ENCODE data around the gene DDX20. TPM values are rescaled to one million over a fixed set of nuclear protein-coding genes. Genes with fewer than 3 reads are reported as not detected.
"Not testable (repeated sequence)": the region's sequence is repeated elsewhere in the genome, so short reads cannot be mapped to it uniquely, and the experiment has no call there.

The DDX20 gene
- total RNA-seq, 1 donor from 2014 or later = 25.2 TPM

DNA sequence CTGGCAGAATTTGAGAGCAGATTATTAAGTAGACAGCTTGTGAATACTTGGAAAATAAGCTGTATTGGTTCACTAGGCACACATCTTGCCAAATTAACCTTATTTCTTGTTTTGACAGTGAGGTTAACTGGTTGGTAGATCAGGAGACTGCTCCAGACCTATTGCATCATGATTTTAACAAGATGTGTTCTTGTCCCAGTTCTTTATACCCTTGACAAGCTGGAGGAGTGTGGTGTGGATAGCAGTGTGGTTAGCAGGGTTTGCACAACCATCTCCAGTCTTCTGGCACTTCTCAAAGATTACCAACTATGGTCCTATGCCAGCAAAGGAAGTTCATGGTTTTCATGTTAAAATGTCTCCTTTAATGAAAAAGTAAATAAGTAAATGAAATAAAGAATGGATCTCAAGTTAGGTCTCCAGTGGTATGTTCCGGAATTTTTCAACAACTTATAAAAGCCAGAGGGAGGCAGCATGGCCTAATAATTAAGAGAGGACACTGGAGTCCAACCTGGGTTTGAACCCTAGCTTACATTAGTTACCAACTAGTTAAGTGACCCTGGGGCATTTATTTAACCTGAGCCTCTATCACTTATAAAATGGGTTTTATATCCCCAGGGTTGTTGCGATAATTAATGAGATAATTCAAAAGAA lies 34.1 kb downstream of the DDX20 start:
- intact Hi-C loops (cut with micrococcal nuclease) = no loop called here
- Mint-ChIP-seq H3K36me3 (ENCODE audit: low read depth) (no peaks in the 10 kb centered on the region), H3K27me3 (ENCODE audit: insufficient read depth) (peaks cover 22% of the 10 kb centered on the region), H3K9me3 (no peaks in the 10 kb centered on the region), H3K27ac (no peak overlapping the region), H3K4me3 (no peak overlapping the region), H3K4me1 (ENCODE audit: low read depth) (no peaks in the 10 kb centered on the region)
- no peak for DNase-seq (ENCODE audit: low spot score)

DNA sequence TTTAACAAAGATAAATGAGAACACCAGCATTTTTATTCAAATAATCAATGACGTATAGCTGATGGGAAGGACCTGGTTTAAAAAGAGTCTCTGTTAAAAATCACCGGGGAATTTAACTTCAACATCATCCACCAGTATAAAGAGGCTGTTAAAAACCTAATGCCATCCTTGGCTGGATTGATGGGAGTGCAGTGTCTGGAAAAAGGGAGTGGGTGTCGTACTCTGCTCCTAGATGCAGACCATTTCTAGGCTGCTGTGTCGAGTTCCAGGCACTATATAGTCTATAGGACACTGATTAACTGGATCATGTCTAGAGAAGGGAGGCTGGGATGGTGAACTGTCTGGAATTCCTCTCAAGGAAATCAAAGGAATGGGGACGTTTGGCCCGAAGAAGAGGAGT lies 36.1 kb downstream of the DDX20 start:
- no peak overlapping the region for H3K4me3 Mint-ChIP-seq
- H3K36me3 Mint-ChIP-seq (ENCODE audit: low read depth) = no peaks in the 10 kb centered on the region
- no peaks in the 10 kb centered on the region for H3K9me3 Mint-ChIP-seq
- intact Hi-C loops (cut with micrococcal nuclease) = no loop called here
- no peak for DNase-seq (ENCODE audit: low spot score)
- peaks cover 9% of the 10 kb centered on the region for H3K27me3 Mint-ChIP-seq (ENCODE audit: insufficient read depth)
- H3K4me1 Mint-ChIP-seq (ENCODE audit: low read depth) = no peaks in the 10 kb centered on the region
- H3K27ac Mint-ChIP-seq = no peak overlapping the region

DNA sequence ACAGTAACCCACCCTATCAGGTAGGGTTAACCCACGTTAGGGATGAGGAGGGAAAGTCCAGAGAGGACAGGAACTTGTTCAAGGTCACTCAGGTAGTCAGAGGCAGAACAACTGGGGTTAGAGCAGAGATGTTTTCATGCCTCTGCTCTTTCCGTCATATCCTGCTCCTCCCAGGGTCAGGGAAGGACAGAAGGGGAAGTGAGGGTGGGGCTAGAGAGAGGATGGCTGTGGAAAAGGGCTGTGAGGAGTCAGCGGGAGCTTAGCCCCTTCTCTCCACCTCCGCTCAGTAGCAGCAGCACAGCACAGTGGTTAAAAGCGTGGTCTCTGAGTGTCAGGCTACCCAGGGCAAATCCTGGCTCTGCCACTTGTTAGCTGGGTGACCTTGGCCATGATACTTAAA lies 36.5 kb downstream of the DDX20 start:
- Mint-ChIP-seq H3K36me3 (ENCODE audit: low read depth) (no peaks in the 10 kb centered on the region), H3K4me3 (no peak overlapping the region), H3K9me3 (no peaks in the 10 kb centered on the region), H3K4me1 (ENCODE audit: low read depth) (no peaks in the 10 kb centered on the region), H3K27me3 (ENCODE audit: insufficient read depth) (peaks cover 9% of the 10 kb centered on the region), H3K27ac (no peak overlapping the region)
- DNase-seq (ENCODE audit: low spot score) = no peak
- intact Hi-C loops (cut with micrococcal nuclease) = no loop called here

DNA sequence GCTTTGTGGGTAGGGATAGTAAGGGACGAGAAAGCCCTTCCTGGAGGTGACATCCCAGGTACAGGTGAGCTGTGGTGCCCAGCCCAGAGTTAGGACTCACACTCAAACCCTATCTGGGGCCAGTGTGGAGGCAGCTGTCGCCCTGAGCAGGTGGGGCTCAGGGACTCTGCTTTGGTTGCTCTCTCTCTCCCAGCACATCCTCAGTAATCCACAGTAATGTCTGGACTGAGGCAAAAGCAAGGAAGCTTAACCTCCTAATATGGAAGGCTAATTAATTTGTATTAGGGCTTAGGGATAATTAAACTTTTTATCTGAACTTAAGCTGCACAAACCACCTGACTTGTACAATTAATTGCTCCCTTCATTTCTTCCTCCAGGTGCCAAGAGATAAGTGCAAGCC lies 38.2 kb downstream of the DDX20 start:
- H3K27ac Mint-ChIP-seq = no peak overlapping the region
- DNase-seq (ENCODE audit: low spot score) = no peak
- H3K9me3 Mint-ChIP-seq = no peaks in the 10 kb centered on the region
- no peak overlapping the region for H3K4me3 Mint-ChIP-seq
- H3K27me3 Mint-ChIP-seq (ENCODE audit: insufficient read depth) = peaks cover 9% of the 10 kb centered on the region
- H3K4me1 Mint-ChIP-seq (ENCODE audit: low read depth) = no peaks in the 10 kb centered on the region
- no peaks in the 10 kb centered on the region for H3K36me3 Mint-ChIP-seq (ENCODE audit: low read depth)
- intact Hi-C loops (cut with micrococcal nuclease) = no loop called here

DNA sequence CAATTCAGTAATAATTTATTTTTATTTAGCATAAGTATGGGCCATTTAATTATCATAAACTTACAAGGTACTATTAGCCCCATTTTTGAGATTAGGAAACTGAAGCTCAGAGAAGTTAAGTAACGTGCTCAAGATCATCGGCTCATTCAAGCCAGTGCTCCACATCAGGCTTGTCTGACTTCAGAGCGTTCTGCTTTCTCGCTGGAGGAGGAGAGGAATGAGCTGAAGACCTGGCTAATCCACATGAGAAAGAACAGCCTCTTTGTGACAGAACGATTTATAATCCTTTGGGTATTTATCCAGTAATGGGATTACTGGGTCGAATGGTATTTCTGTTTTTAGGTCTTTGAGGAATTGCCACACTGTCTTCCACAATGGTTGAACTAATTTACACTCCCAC lies 39.7 kb downstream of the DDX20 start:
- H3K27me3 Mint-ChIP-seq (ENCODE audit: insufficient read depth) = peaks cover 7% of the 10 kb centered on the region
- H3K4me3 Mint-ChIP-seq = no peak overlapping the region
- DNase-seq (ENCODE audit: low spot score) = no peak
- intact Hi-C loops (cut with micrococcal nuclease) = no loop called here
- H3K4me1 Mint-ChIP-seq (ENCODE audit: low read depth) = no peaks in the 10 kb centered on the region
- H3K36me3 Mint-ChIP-seq (ENCODE audit: low read depth) = no peaks in the 10 kb centered on the region
- H3K9me3 Mint-ChIP-seq = no peaks in the 10 kb centered on the region
- no peak overlapping the region for H3K27ac Mint-ChIP-seq

DNA sequence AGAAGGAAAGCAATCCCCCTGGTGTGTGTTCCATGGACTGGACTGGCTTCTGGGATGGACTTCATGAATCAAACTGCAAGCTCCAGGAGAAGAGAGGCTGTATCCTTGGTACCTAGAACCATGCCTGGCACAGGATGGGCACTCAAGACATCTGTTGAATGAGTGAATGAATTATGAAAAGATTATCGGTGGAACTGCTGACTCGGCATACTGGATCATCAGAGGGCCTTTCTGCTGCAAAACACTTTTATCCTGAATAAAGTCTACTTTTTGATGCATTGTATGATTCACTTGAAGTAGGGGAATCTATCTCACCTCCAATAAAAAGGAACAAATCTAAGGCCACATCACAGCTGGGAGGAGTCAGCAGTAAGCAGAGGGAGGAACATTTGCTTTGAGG lies 42.9 kb downstream of the DDX20 start:
- Mint-ChIP-seq H3K36me3 (ENCODE audit: low read depth) (no peaks in the 10 kb centered on the region), H3K27me3 (ENCODE audit: insufficient read depth) (no peaks in the 10 kb centered on the region)
- intact Hi-C loops (cut with micrococcal nuclease) = no loop called here

DNA sequence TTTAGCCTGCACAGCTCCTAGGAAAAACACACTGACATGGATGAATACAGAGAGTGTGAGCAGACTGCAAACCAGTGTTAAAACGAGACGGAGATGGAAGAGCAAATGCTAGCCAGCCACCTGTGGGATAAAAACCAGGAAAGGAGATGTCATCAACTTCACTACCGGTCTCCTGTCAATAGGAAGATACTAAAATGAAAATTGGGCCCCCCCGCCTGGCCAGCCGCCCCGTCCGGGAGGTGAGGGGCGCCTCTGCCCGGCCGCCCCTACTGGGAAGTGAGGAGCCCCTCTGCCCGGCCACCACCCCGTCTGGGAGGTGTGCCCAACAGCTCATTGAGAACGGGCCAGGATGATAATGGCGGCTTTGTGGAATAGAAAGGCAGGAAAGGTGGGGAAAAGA lies 44.0 kb downstream of the DDX20 start:
- H3K4me3 Mint-ChIP-seq; H3K4me1 Mint-ChIP-seq (ENCODE audit: low read depth); H3K27ac Mint-ChIP-seq; H3K27me3 Mint-ChIP-seq (ENCODE audit: insufficient read depth); H3K36me3 Mint-ChIP-seq (ENCODE audit: low read depth); DNase-seq (ENCODE audit: low spot score); intact Hi-C loops (cut with micrococcal nuclease); H3K9me3 Mint-ChIP-seq: not testable (repeated sequence)

More for the DNA sequence above, 42.9 kb downstream of the DDX20 start:
- no peaks in the 10 kb centered on the region for H3K9me3 Mint-ChIP-seq
- H3K4me1 Mint-ChIP-seq (ENCODE audit: low read depth) = no peaks in the 10 kb centered on the region
- no peak overlapping the region for H3K4me3 Mint-ChIP-seq
- DNase-seq (ENCODE audit: low spot score) = no peak
- H3K27ac Mint-ChIP-seq = no peak overlapping the region

DNA sequence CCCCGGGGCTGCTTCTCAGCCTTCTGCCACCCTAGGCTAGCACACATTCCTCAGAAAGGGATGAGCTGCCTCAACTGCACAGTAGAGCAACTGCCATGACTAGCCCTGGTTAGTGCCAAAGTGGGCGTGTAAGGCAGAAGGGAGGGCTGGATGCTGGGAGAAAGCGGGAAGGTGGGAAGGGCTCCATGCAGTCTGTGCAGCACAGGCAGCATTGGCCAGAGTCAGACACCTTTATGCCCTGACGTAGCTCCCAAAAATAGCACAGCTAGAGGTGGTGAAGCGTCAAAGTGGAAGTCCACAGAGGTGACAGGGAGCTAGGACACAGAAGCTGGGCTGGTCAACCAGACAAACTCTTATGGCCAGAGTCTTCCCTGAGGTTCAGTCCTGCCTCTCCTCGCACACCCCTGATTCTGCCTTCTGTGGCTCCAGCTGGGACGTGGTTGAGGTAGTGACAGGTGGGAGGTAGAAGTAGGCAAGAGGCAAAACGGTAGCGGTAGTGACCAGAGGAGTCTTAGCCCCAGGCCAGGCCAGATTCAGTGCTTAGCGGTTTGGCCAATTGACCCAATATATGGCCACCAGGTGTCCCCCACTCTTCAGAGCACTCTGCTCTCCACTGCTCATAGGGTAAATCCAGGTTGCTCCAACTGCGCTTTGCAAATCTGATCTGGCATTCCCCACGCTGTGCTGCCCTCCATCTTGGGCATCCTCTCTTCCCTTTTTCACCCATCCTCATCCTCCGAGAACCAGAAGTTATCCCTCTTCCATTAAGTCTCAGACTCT lies 45.6 kb downstream of the DDX20 start:
- H3K4me1 Mint-ChIP-seq (ENCODE audit: low read depth) = no peaks in the 10 kb centered on the region
- H3K4me3 Mint-ChIP-seq = no peak overlapping the region
- H3K27ac Mint-ChIP-seq = no peak overlapping the region
- intact Hi-C loops (cut with micrococcal nuclease) = no loop called here
- no peak for DNase-seq (ENCODE audit: low spot score)
- H3K27me3 Mint-ChIP-seq (ENCODE audit: insufficient read depth) = no peaks in the 10 kb centered on the region
- H3K36me3 Mint-ChIP-seq (ENCODE audit: low read depth) = no peaks in the 10 kb centered on the region
- H3K9me3 Mint-ChIP-seq = no peaks in the 10 kb centered on the region

DNA sequence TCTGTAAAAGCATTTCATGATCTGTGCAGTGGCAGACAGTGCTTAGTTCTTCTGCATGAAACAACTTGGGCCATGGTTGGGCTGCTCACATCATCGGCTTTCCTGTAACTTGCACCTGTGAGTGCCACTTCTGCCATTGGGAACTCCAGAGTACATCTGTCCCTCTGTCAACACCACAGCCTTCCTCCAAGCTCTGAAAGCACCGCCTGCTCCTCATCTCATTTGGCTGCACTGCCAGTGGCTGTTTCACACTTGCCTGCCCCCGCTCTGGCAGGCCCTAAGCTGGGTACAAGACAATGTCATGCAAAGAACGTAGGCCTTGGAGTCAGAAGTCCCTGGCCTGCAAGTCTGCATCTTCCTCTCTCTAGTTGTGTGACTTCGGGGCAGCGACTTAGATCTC lies 46.4 kb downstream of the DDX20 start:
- Mint-ChIP-seq H3K27me3 (ENCODE audit: insufficient read depth) (no peaks in the 10 kb centered on the region), H3K9me3 (no peaks in the 10 kb centered on the region)

DNA sequence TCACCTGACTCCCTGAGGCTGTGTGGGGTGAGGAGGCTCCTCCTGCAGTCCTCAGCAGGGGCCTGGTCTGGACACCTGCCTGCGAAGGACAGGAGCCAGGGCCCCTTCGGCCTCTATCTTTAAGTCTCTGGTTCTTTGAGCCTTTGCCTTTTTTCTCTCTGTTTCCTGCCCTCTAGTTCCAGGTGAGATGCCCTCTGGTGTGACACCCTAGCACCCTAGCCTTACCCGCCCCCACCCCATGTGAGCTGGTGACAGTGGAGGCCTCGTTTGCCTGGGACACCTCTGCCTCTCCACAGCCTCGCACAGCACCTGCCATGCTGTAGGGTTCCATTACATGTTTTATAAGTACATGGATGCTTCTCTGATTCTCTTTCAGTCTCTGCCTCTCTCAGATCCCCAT lies 47.3 kb downstream of the DDX20 start:
- Mint-ChIP-seq H3K4me1 (ENCODE audit: low read depth) (no peaks in the 10 kb centered on the region), H3K36me3 (ENCODE audit: low read depth) (no peaks in the 10 kb centered on the region), H3K9me3 (no peaks in the 10 kb centered on the region), H3K4me3 (no peak overlapping the region), H3K27ac (no peak overlapping the region), H3K27me3 (ENCODE audit: insufficient read depth) (no peaks in the 10 kb centered on the region)
- DNase-seq (ENCODE audit: low spot score) = no peak
- intact Hi-C loops (cut with micrococcal nuclease) = no loop called here

More for the DNA sequence above, 46.4 kb downstream of the DDX20 start:
- H3K4me1 Mint-ChIP-seq (ENCODE audit: low read depth) = no peaks in the 10 kb centered on the region
- H3K27ac Mint-ChIP-seq = no peak overlapping the region
- H3K36me3 Mint-ChIP-seq (ENCODE audit: low read depth) = no peaks in the 10 kb centered on the region
- H3K4me3 Mint-ChIP-seq = no peak overlapping the region
- intact Hi-C loops (cut with micrococcal nuclease) = no loop called here
- no peak for DNase-seq (ENCODE audit: low spot score)

DNA sequence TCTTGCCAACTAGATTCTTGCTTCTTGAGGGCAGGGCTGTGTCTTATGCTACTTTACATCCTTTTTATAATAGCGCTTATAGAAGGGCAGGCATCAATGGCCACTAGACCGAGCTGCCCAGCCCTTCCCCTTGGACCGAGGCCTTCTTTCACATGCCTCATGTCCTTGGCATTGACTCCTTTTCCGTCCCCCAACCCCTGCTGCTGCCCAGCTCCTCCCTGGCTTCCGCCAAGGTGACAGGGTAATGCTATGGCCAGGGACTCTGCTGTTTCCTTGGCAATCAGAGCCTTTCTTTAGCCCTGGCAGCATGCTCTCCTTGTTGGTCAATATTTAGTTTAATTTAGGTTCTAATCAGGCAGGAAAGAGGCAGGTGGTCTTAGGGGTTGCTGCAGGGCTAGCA lies 48.2 kb downstream of the DDX20 start:
- no peak for DNase-seq (ENCODE audit: low spot score)
- Mint-ChIP-seq H3K4me1 (ENCODE audit: low read depth) (no peaks in the 10 kb centered on the region), H3K36me3 (ENCODE audit: low read depth) (no peaks in the 10 kb centered on the region), H3K27ac (no peak overlapping the region), H3K4me3 (no peak overlapping the region), H3K27me3 (ENCODE audit: insufficient read depth) (no peaks in the 10 kb centered on the region), H3K9me3 (no peaks in the 10 kb centered on the region)
- intact Hi-C loops (cut with micrococcal nuclease) = no loop called here

DNA sequence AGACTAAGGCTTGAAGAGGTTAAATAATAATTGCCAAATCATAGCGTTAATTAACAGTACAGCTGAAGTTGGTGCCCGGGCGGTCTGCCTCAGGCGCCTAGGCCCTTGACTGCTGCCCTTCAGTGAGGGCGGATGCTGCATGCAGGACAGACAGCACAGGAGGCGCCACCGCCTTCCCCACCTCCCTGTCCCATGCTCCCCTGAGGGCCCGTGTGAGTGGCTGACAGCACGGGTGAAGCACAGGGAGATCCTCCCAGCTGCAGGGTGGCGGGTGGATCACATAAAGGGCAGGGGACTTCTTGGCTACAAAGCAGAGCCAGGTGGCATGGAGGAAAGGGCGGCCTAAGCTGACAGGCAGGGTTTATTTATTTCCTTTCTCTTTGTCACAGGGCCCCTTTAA lies 49.1 kb downstream of the DDX20 start:
- H3K9me3 Mint-ChIP-seq = no peaks in the 10 kb centered on the region
- no peak overlapping the region for H3K4me3 Mint-ChIP-seq
- H3K27ac Mint-ChIP-seq = no peak overlapping the region
- H3K27me3 Mint-ChIP-seq (ENCODE audit: insufficient read depth) = no peaks in the 10 kb centered on the region
- H3K36me3 Mint-ChIP-seq (ENCODE audit: low read depth) = no peaks in the 10 kb centered on the region
- intact Hi-C loops (cut with micrococcal nuclease) = no loop called here
- H3K4me1 Mint-ChIP-seq (ENCODE audit: low read depth) = no peaks in the 10 kb centered on the region
- DNase-seq (ENCODE audit: low spot score) = no peak

DNA sequence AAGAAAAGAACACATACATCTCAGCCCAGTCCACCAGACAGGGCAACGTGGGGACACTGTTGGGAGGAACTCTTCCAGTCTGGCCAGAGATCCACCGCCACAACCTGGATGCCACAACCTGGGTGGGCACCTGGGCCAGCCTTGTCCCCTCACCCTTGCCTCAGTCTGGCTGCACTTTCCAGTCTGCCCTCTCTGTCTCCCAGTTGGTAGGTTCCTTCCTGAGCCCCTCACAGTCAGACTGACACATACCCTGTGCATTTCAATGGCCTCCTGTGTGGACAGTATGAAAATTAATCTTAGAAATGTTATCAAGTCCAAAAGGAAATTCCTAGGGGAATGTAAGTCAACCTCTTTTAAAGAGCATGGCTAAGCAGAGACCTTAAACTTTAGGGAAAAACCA lies 49.5 kb downstream of the DDX20 start:
- Mint-ChIP-seq H3K36me3 (ENCODE audit: low read depth) (no peaks in the 10 kb centered on the region), H3K27me3 (ENCODE audit: insufficient read depth) (no peaks in the 10 kb centered on the region), H3K27ac (no peak overlapping the region), H3K4me3 (no peak overlapping the region), H3K9me3 (no peaks in the 10 kb centered on the region), H3K4me1 (ENCODE audit: low read depth) (no peaks in the 10 kb centered on the region)
- intact Hi-C loops (cut with micrococcal nuclease) = no loop called here
- no peak for DNase-seq (ENCODE audit: low spot score)

All from activated T-helper 1 cell treated with anti-CD3 and anti-CD28 coated beads, Interleukin-12 subunit alpha, Interleukin-12 subunit beta, Interleukin-2, Interleukin-4 antibody, amounts not matched to agents 30 ng/mL and 10 ng/mL and 1 ng/mL, durations not matched to agents 14 hours and 24 hours and 36 hours (primary cell).